Measurements from ENCODE around the gene TPSD1. TPM values are rescaled to one million over a fixed set of nuclear protein-coding genes. Genes with fewer than 3 reads are reported as not detected.
A peak's percentile ranks its signal among the peaks of the same experiment; 100 is the strongest.

Gene TPSD1
- total and polyA plus RNA-seq, 2 experiments from 2014 or later, result not detected

DNA sequence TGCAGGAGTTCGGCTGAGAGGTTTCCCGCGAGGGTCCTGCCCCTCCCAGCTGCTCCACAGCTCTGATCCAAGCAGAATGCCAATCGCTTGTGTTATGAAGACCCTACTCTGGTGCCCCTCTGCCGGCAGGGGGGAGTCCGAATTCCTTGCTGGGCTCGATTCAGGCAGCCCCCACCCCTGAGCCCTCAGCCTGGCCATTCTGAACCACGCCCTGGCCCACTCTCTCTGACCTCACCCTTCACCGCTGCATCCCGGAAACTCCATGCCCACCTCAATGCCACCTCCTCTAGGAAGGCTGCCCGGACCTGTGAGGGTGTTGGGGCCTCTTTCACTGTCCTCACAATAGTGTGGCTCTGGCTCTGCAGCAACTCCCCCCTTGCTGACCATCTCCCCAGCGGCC, 45.7 kb downstream of the TPSD1 start:
- no peak for DNase-seq
- Histone ChIP-seq H3F3A (ENCODE audit: insufficient read depth) (no peaks in the 10 kb centered on the region), H3K4me1 (ENCODE audit: insufficient read depth) (no peaks in the 10 kb centered on the region), H3K27me3 (replicated peaks; ENCODE audit: insufficient read depth) (peaks cover 7% of the 10 kb centered on the region; the same call in 1 of the 2 replicates), H3K9ac (no peak overlapping the region), H3K4me2 (ENCODE audit: unreplicated experiment) (no peak overlapping the region), H3K79me2 (ENCODE audit: insufficient read depth) (no peaks in the 10 kb centered on the region), H2AFZ (no peak overlapping the region), H3K27ac (no peak overlapping the region), H3K9me3 (ENCODE audit: low read depth) (no peaks in the 10 kb centered on the region), H3K4me3 (no peak overlapping the region), H3K36me3 (ENCODE audit: low read depth) (no peaks in the 10 kb centered on the region), H4K20me1 (ENCODE audit: insufficient read depth) (no peaks in the 10 kb centered on the region), H3K9me2 (ENCODE audit: insufficient read depth) (no peaks in the 10 kb centered on the region)
- TF ChIP-seq EZH2 (IDR thresholded peaks at IDR 0.05; ENCODE audit: insufficient read depth, poor library complexity, severe bottlenecking) (no peak), EZH2phosphoT487 (IDR thresholded peaks at IDR 0.05; ENCODE audit: insufficient read depth, low read depth) (no peak)
- in situ Hi-C loops (cut with MboI), result no loop called here
- 67 to 68% methylated on average over 12 of the region's 12 CpGs for WGBS, 2 experiments (ENCODE audit: low coverage in 1 of 2, low lambda C conversion rate in 2 of 2, missing lambda C conversion rate in 2 of 2)

DNA sequence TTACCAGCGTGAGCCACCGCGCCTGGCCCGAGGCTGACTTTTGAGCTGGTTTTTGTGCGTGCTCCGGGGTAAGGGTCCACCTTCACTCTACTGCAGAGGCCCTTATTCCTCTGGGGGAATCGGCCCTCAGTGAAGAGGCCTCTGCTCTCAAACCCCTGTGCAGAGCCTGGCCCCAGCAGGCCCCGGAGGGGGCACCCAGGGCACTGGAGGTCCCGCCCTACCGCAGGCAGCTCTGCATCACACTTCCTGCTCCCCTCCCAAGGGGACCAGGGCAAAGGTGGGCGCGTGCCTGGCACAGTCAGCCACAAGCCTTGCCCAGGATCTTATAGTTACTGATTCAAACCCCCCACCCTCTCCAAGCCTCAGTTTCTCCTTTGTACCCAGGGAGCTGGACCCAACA, 50.0 kb downstream of the TPSD1 start:
- DNase-seq, result no peak
- Histone ChIP-seq H3F3A (ENCODE audit: insufficient read depth) (peaks cover 7% of the 10 kb centered on the region; the same call in 1 of the 2 replicates), H3K79me2 (ENCODE audit: insufficient read depth) (peaks cover 9% of the 10 kb centered on the region), H3K4me3 (no peak overlapping the region), H3K9me2 (ENCODE audit: insufficient read depth) (no peaks in the 10 kb centered on the region), H3K27ac (no peak overlapping the region), H4K20me1 (ENCODE audit: insufficient read depth) (peaks cover 5% of the 10 kb centered on the region; the same call in 1 of the 2 replicates), H3K27me3 (replicated peaks; ENCODE audit: insufficient read depth) (no peaks in the 10 kb centered on the region), H3K4me1 (ENCODE audit: insufficient read depth) (no peaks in the 10 kb centered on the region), H3K9me3 (ENCODE audit: low read depth) (no peaks in the 10 kb centered on the region), H3K36me3 (ENCODE audit: low read depth) (no peaks in the 10 kb centered on the region), H3K4me2 (ENCODE audit: unreplicated experiment) (no peak overlapping the region), H3K9ac (no peak overlapping the region), H2AFZ (no peak overlapping the region)
- WGBS, 2 experiments (ENCODE audit: low coverage in 1 of 2, low lambda C conversion rate in 2 of 2, missing lambda C conversion rate in 2 of 2), result 85 to 86% methylated on average over 12 of the region's 12 CpGs
- TF ChIP-seq EZH2 (IDR thresholded peaks at IDR 0.05; ENCODE audit: insufficient read depth, poor library complexity, severe bottlenecking) (no peak), EZH2phosphoT487 (IDR thresholded peaks at IDR 0.05; ENCODE audit: insufficient read depth, low read depth) (no peak)
- in situ Hi-C loops (cut with MboI), result no loop called here

DNA sequence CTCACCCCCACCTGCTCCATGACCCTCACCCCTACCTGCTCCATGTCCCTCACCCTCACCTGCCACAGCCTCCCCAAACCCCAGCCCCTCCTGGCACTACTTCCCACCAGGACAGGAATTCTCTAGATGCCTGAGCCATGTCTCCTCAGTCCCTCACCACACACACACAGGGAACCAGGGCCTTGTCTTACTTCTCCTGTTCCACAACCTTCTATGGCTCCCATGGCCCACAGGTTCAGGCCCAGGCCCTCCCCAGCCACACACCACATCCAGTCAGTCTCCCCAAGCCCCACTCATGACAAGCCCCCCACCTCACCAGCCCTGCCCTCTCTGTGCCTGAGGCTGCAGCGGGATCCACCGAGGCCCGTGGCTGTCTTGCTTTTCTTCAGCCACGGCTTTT, 50.5 kb downstream of the TPSD1 start:
- Histone ChIP-seq H3K27me3 (replicated peaks; ENCODE audit: insufficient read depth) (no peaks in the 10 kb centered on the region), H3K36me3 (ENCODE audit: low read depth) (no peaks in the 10 kb centered on the region), H3K79me2 (ENCODE audit: insufficient read depth) (peaks cover 15% of the 10 kb centered on the region), H3K4me2 (ENCODE audit: unreplicated experiment) (no peak overlapping the region), H2AFZ (no peak overlapping the region), H3K4me1 (ENCODE audit: insufficient read depth) (peaks cover 3% of the 10 kb centered on the region; the same call in 1 of the 2 replicates), H3K27ac (no peak overlapping the region), H3K9ac (no peak overlapping the region), H3F3A (ENCODE audit: insufficient read depth) (peaks cover 12% of the 10 kb centered on the region; the same call in 1 of the 2 replicates), H3K9me2 (ENCODE audit: insufficient read depth) (no peaks in the 10 kb centered on the region), H3K9me3 (ENCODE audit: low read depth) (no peaks in the 10 kb centered on the region), H3K4me3 (no peak overlapping the region), H4K20me1 (ENCODE audit: insufficient read depth) (peaks cover 10% of the 10 kb centered on the region; the same call in 1 of the 2 replicates)
- in situ Hi-C loops (cut with MboI), result no loop called here
- WGBS, 2 experiments (ENCODE audit: low coverage in 1 of 2, low lambda C conversion rate in 2 of 2, missing lambda C conversion rate in 2 of 2), result 30 to 47% methylated on average over 4 of the region's 4 CpGs
- no peak for TF ChIP-seq EZH2phosphoT487 (IDR thresholded peaks at IDR 0.05; ENCODE audit: insufficient read depth, low read depth)
- TF ChIP-seq EZH2 (IDR thresholded peaks at IDR 0.05; ENCODE audit: insufficient read depth, poor library complexity, severe bottlenecking), result no peak
- DNase-seq, result no peak

DNA sequence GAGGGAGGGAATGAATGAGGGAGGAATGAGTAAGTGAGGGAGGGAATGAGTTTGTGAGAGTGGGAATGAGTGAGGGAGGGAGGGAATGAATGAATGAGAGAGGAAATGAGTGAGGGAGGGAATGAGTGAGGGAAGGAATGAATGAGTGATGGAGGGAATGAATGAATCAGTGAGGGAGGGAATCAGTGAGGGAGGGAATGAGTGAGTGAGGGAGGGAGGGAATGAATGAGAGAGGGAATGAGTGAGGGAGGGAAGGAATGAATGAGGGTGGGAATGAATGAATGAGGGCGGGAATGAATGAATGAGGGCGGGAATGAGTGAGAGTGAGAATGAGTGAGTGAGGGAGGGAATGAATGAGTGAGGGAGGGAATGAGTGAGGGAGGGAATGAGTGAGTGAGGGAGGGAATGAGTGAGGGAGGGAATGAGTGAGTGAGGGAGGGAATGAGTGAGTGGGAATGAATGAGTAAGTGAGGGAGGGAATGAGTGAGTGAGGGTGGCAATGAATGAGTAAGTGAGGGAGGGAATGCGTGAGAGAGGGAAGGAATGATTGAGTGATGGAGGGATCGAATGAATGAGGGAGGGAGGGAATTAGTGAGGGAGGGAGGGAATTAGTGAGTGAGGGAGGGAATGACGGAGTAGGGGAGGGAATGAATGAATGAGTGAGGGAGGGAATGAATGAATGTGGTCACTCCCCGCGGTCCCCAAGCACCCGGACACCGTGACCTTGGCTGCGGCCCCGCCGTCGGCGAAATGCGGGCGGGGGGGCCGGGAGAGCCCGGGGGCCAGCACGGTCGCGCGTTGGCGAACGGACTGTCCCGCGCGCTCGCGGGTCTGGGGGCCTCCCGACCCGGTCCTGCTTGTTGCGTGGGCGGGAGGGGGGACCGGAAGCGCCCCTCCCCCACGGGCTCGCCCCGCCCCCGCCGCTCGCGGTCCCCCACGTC, 52.4 kb downstream of the TPSD1 start:
- H3K9ac ChIP-seq, result peak overlapping the region; percentile 99

More for the DNA sequence above, 52.4 kb downstream of the TPSD1 start:
- H3K27me3 ChIP-seq (replicated peaks; ENCODE audit: insufficient read depth), result no peaks in the 10 kb centered on the region
- in situ Hi-C loops (cut with MboI), result no loop called here
- WGBS, 2 experiments (ENCODE audit: low coverage in 1 of 2, low lambda C conversion rate in 2 of 2, missing lambda C conversion rate in 2 of 2), result 0 to 5% methylated on average over 4 to 39 of the region's 43 CpGs
- no peaks in the 10 kb centered on the region for H3K9me2 ChIP-seq (ENCODE audit: insufficient read depth)
- no peak overlapping the region for H3K4me2 ChIP-seq (ENCODE audit: unreplicated experiment)
- DNase-seq, result no peak
- peaks cover 34% of the 10 kb centered on the region for H3K79me2 ChIP-seq (ENCODE audit: insufficient read depth)
- TF ChIP-seq EZH2phosphoT487 (IDR thresholded peaks at IDR 0.05; ENCODE audit: insufficient read depth, low read depth) (no peak), EZH2 (IDR thresholded peaks at IDR 0.05; ENCODE audit: insufficient read depth, poor library complexity, severe bottlenecking) (no peak)
- H3K9me3 ChIP-seq (ENCODE audit: low read depth), result no peaks in the 10 kb centered on the region
- H3K4me3 ChIP-seq, result peak overlapping the region; percentile 83
- H3K27ac ChIP-seq, result peak overlapping the region; percentile 98
- peaks cover 12% of the 10 kb centered on the region; the same call in 1 of the 2 replicates for H3F3A ChIP-seq (ENCODE audit: insufficient read depth)
- H4K20me1 ChIP-seq (ENCODE audit: insufficient read depth), result peaks cover 21% of the 10 kb centered on the region
- H3K4me1 ChIP-seq (ENCODE audit: insufficient read depth), result peaks cover 16% of the 10 kb centered on the region
- H2AFZ ChIP-seq, result peak overlapping the region; percentile 52
- H3K36me3 ChIP-seq (ENCODE audit: low read depth), result no peaks in the 10 kb centered on the region

Other genes with a start within 250 kb of the TPSD1 start
- gene SSTR5, start 183.3 kb upstream of the TPSD1 start, total RNA-seq (2014; rRNA removed; shearing (Covaris generic)), result not detected in 2 replicates
- gene SSTR5, start 183.3 kb upstream of the TPSD1 start, polyA plus RNA-seq (2016; fragmentation: Nextera tagmentation; extraction: Ambion mirVana), result not detected in 2 replicates
- gene C1QTNF8, start 159.8 kb upstream of the TPSD1 start, total RNA-seq (2014; rRNA removed; shearing (Covaris generic)), result not detected in 2 replicates
- not detected in 2 replicates for gene C1QTNF8, start 159.8 kb upstream of the TPSD1 start, polyA plus RNA-seq (2016; fragmentation: Nextera tagmentation; extraction: Ambion mirVana)
- gene CACNA1H, start 103.0 kb upstream of the TPSD1 start, total RNA-seq (2014; rRNA removed; shearing (Covaris generic)), result 0.11 TPM in 1 of 2 replicates, not detected in the other
- not detected in 2 replicates for gene CACNA1H, start 103.0 kb upstream of the TPSD1 start, polyA plus RNA-seq (2016; fragmentation: Nextera tagmentation; extraction: Ambion mirVana)
- not detected in 2 replicates for gene TPSG1, start 30.8 kb upstream of the TPSD1 start, total RNA-seq (2014; rRNA removed; shearing (Covaris generic))
- gene TPSG1, start 30.8 kb upstream of the TPSD1 start, polyA plus RNA-seq (2016; fragmentation: Nextera tagmentation; extraction: Ambion mirVana), result not detected in 2 replicates
- gene TPSB2, start 25.9 kb upstream of the TPSD1 start, total RNA-seq (2014; rRNA removed; shearing (Covaris generic)), result not detected in 2 replicates
- not detected in 2 replicates for gene TPSB2, start 25.9 kb upstream of the TPSD1 start, polyA plus RNA-seq (2016; fragmentation: Nextera tagmentation; extraction: Ambion mirVana)
- not detected in 2 replicates for gene TPSAB1, start 15.4 kb upstream of the TPSD1 start, total RNA-seq (2014; rRNA removed; shearing (Covaris generic))
- gene TPSAB1, start 15.4 kb upstream of the TPSD1 start, polyA plus RNA-seq (2016; fragmentation: Nextera tagmentation; extraction: Ambion mirVana), result not detected in 2 replicates
- 46.5 and 77.7 TPM in 2 replicates for gene UBE2I, start 53.6 kb downstream of the TPSD1 start, total RNA-seq (2014; rRNA removed; shearing (Covaris generic))
- 133 and 134 TPM in 2 replicates for gene UBE2I, start 53.6 kb downstream of the TPSD1 start, polyA plus RNA-seq (2016; fragmentation: Nextera tagmentation; extraction: Ambion mirVana)
- 0.13 and 0.86 TPM in 2 replicates for gene BAIAP3, start 77.6 kb downstream of the TPSD1 start, total RNA-seq (2014; rRNA removed; shearing (Covaris generic))
- gene BAIAP3, start 77.6 kb downstream of the TPSD1 start, polyA plus RNA-seq (2016; fragmentation: Nextera tagmentation; extraction: Ambion mirVana), result 0.23 and 0.24 TPM in 2 replicates
- 88.0 and 110 TPM in 2 replicates for gene TSR3, start 95.8 kb downstream of the TPSD1 start, total RNA-seq (2014; rRNA removed; shearing (Covaris generic))
- gene TSR3, start 95.8 kb downstream of the TPSD1 start, polyA plus RNA-seq (2016; fragmentation: Nextera tagmentation; extraction: Ambion mirVana), result 105 and 106 TPM in 2 replicates
- gene GNPTG, start 95.9 kb downstream of the TPSD1 start, total RNA-seq (2014; rRNA removed; shearing (Covaris generic)), result 52.4 and 85.8 TPM in 2 replicates
- gene GNPTG, start 95.9 kb downstream of the TPSD1 start, polyA plus RNA-seq (2016; fragmentation: Nextera tagmentation; extraction: Ambion mirVana), result 99.9 and 109 TPM in 2 replicates
- 13.0 and 15.3 TPM in 2 replicates for gene UNKL, start 158.6 kb downstream of the TPSD1 start, total RNA-seq (2014; rRNA removed; shearing (Covaris generic))
- gene UNKL, start 158.6 kb downstream of the TPSD1 start, polyA plus RNA-seq (2016; fragmentation: Nextera tagmentation; extraction: Ambion mirVana), result 6.1 and 8.2 TPM in 2 replicates
- 11.3 and 19.5 TPM in 2 replicates for gene UQCC4, start 164.7 kb downstream of the TPSD1 start, total RNA-seq (2014; rRNA removed; shearing (Covaris generic))
- gene UQCC4, start 164.7 kb downstream of the TPSD1 start, polyA plus RNA-seq (2016; fragmentation: Nextera tagmentation; extraction: Ambion mirVana), result 26.0 and 27.1 TPM in 2 replicates
- not detected in 2 replicates for gene PERCC1, start 175.0 kb downstream of the TPSD1 start, total RNA-seq (2014; rRNA removed; shearing (Covaris generic))
- not detected in 2 replicates for gene PERCC1, start 175.0 kb downstream of the TPSD1 start, polyA plus RNA-seq (2016; fragmentation: Nextera tagmentation; extraction: Ambion mirVana)
- not detected in 2 replicates for gene CCDC154, start 188.5 kb downstream of the TPSD1 start, total RNA-seq (2014; rRNA removed; shearing (Covaris generic))
- 0.09 and 0.18 TPM in 2 replicates for gene CCDC154, start 188.5 kb downstream of the TPSD1 start, polyA plus RNA-seq (2016; fragmentation: Nextera tagmentation; extraction: Ambion mirVana)
- 37.3 and 39.3 TPM in 2 replicates for gene CLCN7, start 219.0 kb downstream of the TPSD1 start, total RNA-seq (2014; rRNA removed; shearing (Covaris generic))
- 31.7 and 33.6 TPM in 2 replicates for gene CLCN7, start 219.0 kb downstream of the TPSD1 start, polyA plus RNA-seq (2016; fragmentation: Nextera tagmentation; extraction: Ambion mirVana)
- gene PTX4, start 232.9 kb downstream of the TPSD1 start, total RNA-seq (2014; rRNA removed; shearing (Covaris generic)), result not detected in 2 replicates
- 0.18 TPM in 1 of 2 replicates, not detected in the other for gene PTX4, start 232.9 kb downstream of the TPSD1 start, polyA plus RNA-seq (2016; fragmentation: Nextera tagmentation; extraction: Ambion mirVana)
- gene TELO2, start 237.3 kb downstream of the TPSD1 start, total RNA-seq (2014; rRNA removed; shearing (Covaris generic)), result 24.7 and 29.3 TPM in 2 replicates
- gene TELO2, start 237.3 kb downstream of the TPSD1 start, polyA plus RNA-seq (2016; fragmentation: Nextera tagmentation; extraction: Ambion mirVana), result 28.5 and 30.5 TPM in 2 replicates